ENCODE measurements around the gene STON1. TPM values are rescaled to one million over a fixed set of nuclear protein-coding genes. Genes with fewer than 3 reads are reported as not detected.

Gene STON1
- total and polyA plus RNA-seq, 2 of the 8 experiments (the other 6 are each of a cell fraction or from before 2014, with no cell fraction given): 5.0 to 10.1 TPM

DNA sequence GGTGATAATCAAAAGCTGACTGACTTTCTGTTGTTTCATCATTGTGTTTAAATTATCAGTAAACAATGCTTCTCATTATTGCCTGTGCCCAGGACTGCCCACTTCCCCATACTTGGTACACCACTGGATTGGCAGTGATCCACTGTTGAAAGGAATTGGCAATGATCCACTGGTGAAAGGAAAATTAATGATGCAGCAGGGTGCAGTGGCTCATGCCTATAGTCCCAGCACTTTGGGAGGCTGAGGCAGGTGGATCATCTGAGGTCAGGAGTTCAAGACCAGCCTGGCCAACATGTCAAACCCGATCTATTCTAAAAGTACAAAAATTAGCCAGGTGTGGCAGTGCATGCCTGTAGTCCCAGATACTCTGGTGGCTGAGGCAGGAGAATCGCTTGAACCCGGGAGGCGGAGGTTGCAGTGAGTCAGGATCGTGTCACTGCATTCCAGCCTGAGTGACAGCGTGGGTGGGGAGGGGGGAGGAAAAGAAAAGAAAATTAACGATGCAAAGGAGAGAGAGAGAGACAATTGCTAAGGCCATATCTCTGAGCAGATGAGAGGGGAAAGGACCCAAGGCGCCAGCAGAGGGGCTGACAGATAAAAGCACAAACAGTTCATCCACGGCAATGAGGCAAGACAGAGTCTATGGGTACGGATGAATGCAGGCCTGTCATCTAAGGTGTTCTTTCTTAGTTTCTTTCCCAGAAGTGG lies 77.5 kb downstream of the STON1 start (continued):
- no peak for TF ChIP-seq EZH2 (IDR thresholded peaks at IDR 0.05; ENCODE audit: low read depth, low read length, severe bottlenecking)
